Measurements from ENCODE around the gene PSMD6.

The PSMD6 gene

DNA sequence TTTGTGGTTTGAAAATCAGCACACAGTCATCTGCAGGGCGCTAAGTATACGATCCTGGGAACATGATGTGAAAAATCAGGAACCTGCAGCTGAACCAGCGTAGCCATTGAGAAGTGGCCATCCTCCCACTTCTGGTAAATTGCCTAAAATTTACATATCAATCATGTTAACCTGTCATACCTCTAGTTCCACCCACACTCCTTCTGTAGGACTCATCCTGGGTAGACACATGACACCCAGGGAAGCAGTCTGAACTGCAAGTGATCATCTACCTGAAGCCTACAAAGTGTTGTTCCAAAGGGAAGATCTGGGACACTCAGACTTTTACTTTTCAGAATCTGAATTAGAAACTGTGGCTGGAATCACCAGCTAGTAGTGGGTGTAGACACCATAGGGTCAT is 5.5 kb upstream of the PSMD6 start:
- no peak overlapping the region for H3K4me3 ChIP-seq (replicated peaks in 1 of 2; ENCODE audit: low read depth in 2 of 2, low read length in 2 of 2)
- TF ChIP-seq CTCF (IDR thresholded peaks at IDR 0.05; ENCODE audit: low read depth, low read length), result no peak
- DNase-seq (ENCODE audit: low read depth in 2 of 2), result no peak

GRCh38 chr3:64027658-64028057 is 4.4 kb upstream of the PSMD6 start:
- H3K4me3 ChIP-seq (replicated peaks in 1 of 2; ENCODE audit: low read depth in 2 of 2, low read length in 2 of 2), result no peak overlapping the region
- DNase-seq (ENCODE audit: low read depth in 2 of 2), result no peak
- no peak for TF ChIP-seq CTCF (IDR thresholded peaks at IDR 0.05; ENCODE audit: low read depth, low read length)

GRCh38 chr3:64026346-64026745 is 3.1 kb upstream of the PSMD6 start:
- TF ChIP-seq CTCF (IDR thresholded peaks at IDR 0.05; ENCODE audit: low read depth, low read length), result no peak
- H3K4me3 ChIP-seq (replicated peaks in 1 of 2; ENCODE audit: low read depth in 2 of 2, low read length in 2 of 2), result no peak overlapping the region
- no peak for DNase-seq (ENCODE audit: low read depth in 2 of 2)

GRCh38 chr3:64023861-64024223 is 548 bp upstream of the PSMD6 start:
- H3K4me3 ChIP-seq (replicated peaks in 1 of 2; ENCODE audit: low read depth in 2 of 2, low read length in 2 of 2), result no peak overlapping the region
- TF ChIP-seq CTCF (IDR thresholded peaks at IDR 0.05; ENCODE audit: low read depth, low read length), result no peak
- peak in 1 of 2 donors; percentile 27 for DNase-seq (ENCODE audit: low read depth in 2 of 2)

GRCh38 chr3:64022451-64023186 is 675 bp downstream of the PSMD6 start:
- TF ChIP-seq CTCF (IDR thresholded peaks at IDR 0.05; ENCODE audit: low read depth, low read length), result no peak
- peak in 1 of 2 donors; percentile 23 for DNase-seq (ENCODE audit: low read depth in 2 of 2)
- peak overlapping the region; percentile 89 to 96 for H3K4me3 ChIP-seq (replicated peaks in 1 of 2; ENCODE audit: low read depth in 2 of 2, low read length in 2 of 2)

DNA sequence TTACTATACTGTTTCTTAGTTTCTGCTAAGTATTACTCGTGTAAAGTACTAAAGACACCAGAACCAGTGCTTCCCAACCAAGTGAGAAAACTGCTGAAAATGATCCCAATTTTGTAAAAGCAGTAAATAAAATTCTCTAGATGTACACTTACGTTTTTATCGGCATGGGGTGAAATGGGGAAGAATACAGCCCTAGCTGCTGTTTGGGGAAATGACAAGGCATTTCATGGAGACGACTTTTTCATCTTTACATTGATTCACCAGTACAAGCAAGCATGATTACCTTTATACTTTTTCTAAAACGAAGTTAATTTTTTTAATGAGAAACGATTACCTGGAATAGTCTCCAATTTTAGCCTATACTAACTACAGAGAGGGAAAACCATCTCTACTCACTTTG is 1.4 kb downstream of the PSMD6 start:
- no peak for DNase-seq (ENCODE audit: low read depth in 2 of 2)
- TF ChIP-seq CTCF (IDR thresholded peaks at IDR 0.05; ENCODE audit: low read depth, low read length), result peak; percentile 11
- H3K4me3 ChIP-seq (replicated peaks in 1 of 2; ENCODE audit: low read depth in 2 of 2, low read length in 2 of 2), result peak overlapping the region; percentile 89 to 96

GRCh38 chr3:64019879-64020278 is 3.4 kb downstream of the PSMD6 start:
- H3K4me3 ChIP-seq (replicated peaks in 1 of 2; ENCODE audit: low read depth in 2 of 2, low read length in 2 of 2), result no peak overlapping the region
- no peak for TF ChIP-seq CTCF (IDR thresholded peaks at IDR 0.05; ENCODE audit: low read depth, low read length)
- DNase-seq (ENCODE audit: low read depth in 2 of 2), result no peak
